AG04450 (cell line): ENCODE data around the gene FAM131B. TPM values are rescaled to one million over a fixed set of nuclear protein-coding genes. Genes with fewer than 3 reads are reported as not detected.
A peak's percentile ranks its signal among the peaks of the same experiment; 100 is the strongest.
"Not testable (repeated sequence)": the region's sequence is repeated elsewhere in the genome, so short reads cannot be mapped to it uniquely, and the experiment has no call there.

Source experiments
- CTCF ChIA-PET: fragments of 300-600, 350-600 bp; formaldehyde crosslinking; extraction: SDS; loops from one replicate; lab custom pipeline; 2022; ENCODE audit warnings: antibody characterized with exemption, inconsistent platforms; lab: Charles Lee
- POLR2A ChIA-PET: fragments of 350-600 bp; formaldehyde crosslinking; extraction: SDS; loops from one replicate; lab custom pipeline; 2021; ENCODE audit warnings: antibody characterized with exemption, inconsistent platforms; lab: Yijun Ruan, JAX
- DNase-seq: peaks from one replicate; pipeline ENCODE4 v3.0.0-alpha.2; 2011; ENCODE audit warnings: low read depth, low spot score
- H3K27ac ChIP-seq: one replicate; pipeline ENCODE4 v1.5.1; 2012; ENCODE audit warnings: low read depth, low read length, control low read depth
- H3K27me3 ChIP-seq: one replicate; pipeline ENCODE4 v1.6.0; 2012; ENCODE audit warnings: low read length; ENCODE audit not compliant: control insufficient read depth, insufficient read depth
- H3K4me3 ChIP-seq: 2 replicates; pipeline ENCODE4 v1.5.1; 2011; ENCODE audit warnings: mild to moderate bottlenecking, low read depth, low read length, control low read depth
- H3K9me3 ChIP-seq: 2 replicates; pipeline ENCODE4 v1.5.1; 2012; ENCODE audit warnings: low read length; ENCODE audit not compliant: control insufficient read depth, insufficient read depth
- CTCF ChIP-seq: IDR thresholded peaks from 2 replicates; pipeline ENCODE4 v1.5.1; 2011; ENCODE audit warnings: low read depth, low read length, control low read depth, inconsistent platforms
- polyA plus RNA-seq: library from polyadenylated mRNA; depleted of rRNA; stranded (reverse); fragments of >200 nt; gene quantifications from 2 replicates; pipeline ENCODE4 v1.2.3, GENCODE V29; 2011

Gene FAM131B
- polyA plus RNA-seq, 1 experiment, result 3.1 TPM

- H3K9me3 ChIP-seq, result no peaks in the 10 kb centered on the region; the same call in 1 of the 2 replicates
- TF ChIP-seq CTCF, result no peak
- no peak overlapping the region for H3K27ac ChIP-seq
- CTCF ChIA-PET, result interaction anchor here (4.4 kb wide), 1 partner anchor 22 kb away, joined by 14 read pairs; no protein-coding TSS in a partner anchor
- no peak overlapping the region for H3K4me3 ChIP-seq
- POLR2A ChIA-PET, result interaction anchor here (1.0 to 5.5 kb wide), 3 partner anchors 11 to 154 kb away, joined by 3 to 43 read pairs (median 19); partner anchors contain the start of gene ZYX
- DNase-seq, result no peak
- H3K27me3 ChIP-seq, result peaks cover 3% of the 10 kb centered on the region
Measured at GRCh38 chr7:143394777-143395176, 32.3 kb upstream of the FAM131B start.

- no peak for TF ChIP-seq CTCF
Measured at GRCh38 chr7:143394068-143394467, 31.6 kb upstream of the FAM131B start.

GRCh38 chr7:143393267-143394041 is 30.9 kb upstream of the FAM131B start:
- ChIA-PET POLR2A (interaction anchor here (1.0 to 5.5 kb wide), 5 partner anchors 11 to 153 kb away, joined by 3 to 83 read pairs (median 4); partner anchors contain the start of gene ZYX), CTCF (interaction anchor here (2.1 to 4.4 kb wide), 2 partner anchors 14 to 24 kb away, joined by 10 to 14 read pairs; no protein-coding TSS in a partner anchor)
- Histone ChIP-seq H3K4me3 (no peak overlapping the region), H3K27me3 (peaks cover 3% of the 10 kb centered on the region), H3K9me3 (no peaks in the 10 kb centered on the region; the same call in 1 of the 2 replicates), H3K27ac (peak overlapping the region; percentile 31)
- TF ChIP-seq CTCF, result no peak
- no peak for DNase-seq

More at GRCh38 chr7:143394068-143394467, 31.6 kb upstream of the FAM131B start:
- Histone ChIP-seq H3K27ac (no peak overlapping the region), H3K4me3 (no peak overlapping the region), H3K27me3 (peaks cover 3% of the 10 kb centered on the region), H3K9me3 (no peaks in the 10 kb centered on the region; the same call in 1 of the 2 replicates)
- POLR2A ChIA-PET, result interaction anchor here (1.6 to 5.5 kb wide), 3 partner anchors 12 to 93 kb away, joined by 4 to 83 read pairs (median 43); partner anchors contain the start of gene ZYX
- CTCF ChIA-PET, result interaction anchor here (4.4 kb wide), 1 partner anchor 23 kb away, joined by 14 read pairs; no protein-coding TSS in a partner anchor
- DNase-seq, result no peak

GRCh38 chr7:143392875-143393266 is 30.4 kb upstream of the FAM131B start:
- Histone ChIP-seq H3K9me3 (no peaks in the 10 kb centered on the region; the same call in 1 of the 2 replicates), H3K27ac (peak overlapping the region; percentile 31), H3K27me3 (peaks cover 3% of the 10 kb centered on the region), H3K4me3 (no peak overlapping the region)
- DNase-seq, result no peak
- POLR2A ChIA-PET, result interaction anchor here (0.7 to 5.5 kb wide), 8 partner anchors 11 to 152 kb away, joined by 3 to 83 read pairs (median 4); partner anchors contain the start of genes CASP2 and ZYX
- TF ChIP-seq CTCF, result no peak
- CTCF ChIA-PET, result interaction anchor here (0.8 to 4.4 kb wide), 4 partner anchors 11 to 48 kb away, joined by 3 to 14 read pairs (median 6); no protein-coding TSS in a partner anchor

- POLR2A ChIA-PET, result interaction anchor here (0.6 to 5.5 kb wide), 8 partner anchors 10 to 152 kb away, joined by 3 to 83 read pairs (median 4); partner anchors contain the start of genes CASP2 and ZYX
- H3K27me3 ChIP-seq, DNase-seq, H3K4me3 ChIP-seq, H3K9me3 ChIP-seq, H3K27ac ChIP-seq: not testable (repeated sequence)
- CTCF ChIA-PET, result interaction anchor here (0.7 to 4.4 kb wide), 6 partner anchors 10 to 152 kb away, joined by 3 to 14 read pairs (median 4); no protein-coding TSS in a partner anchor
Measured at GRCh38 chr7:143392427-143392826, 29.9 kb upstream of the FAM131B start.
